HEK293 (cell line): ENCODE data around the gene PDK4.

Experiments
- CTCF ChIA-PET: fragments of 350-600 bp; formaldehyde crosslinking; extraction: SDS; loops from one replicate; lab custom pipeline; 2021; ENCODE audit warnings: antibody characterized with exemption; lab: Yijun Ruan, JAX
- POLR2A ChIA-PET: fragments of 300-600 bp; formaldehyde crosslinking; extraction: SDS; loops from one replicate; lab custom pipeline; 2020; ENCODE audit warnings: antibody characterized with exemption, inconsistent platforms; lab: Yijun Ruan, JAX
- H3K27ac ChIP-seq: fragments of 200-500 bp; sonication (Bioruptor generic); 2 replicates; pipeline ENCODE4 v1.5.1; 2014; ENCODE audit warnings: low read depth, low read length, control low read depth, inconsistent platforms; ENCODE audit errors: extremely low read depth
- H3K36me3 ChIP-seq, 2 experiments: fragments of 200-500 bp in 1 of 2; sonication (Bioruptor generic) in 1 of 2; 1 replicate in 1 of 2; 2 replicates in 1 of 2; pipeline ENCODE4 v1.5.1; 2014 to 2017; ENCODE audit warnings: inconsistent platforms in 2 of 2, low read length in 2 of 2; ENCODE audit not compliant: control insufficient read depth in 2 of 2, insufficient read depth in 1 of 2
- H3K4me1 ChIP-seq: fragments of 200-500 bp; sonication (Bioruptor generic); 2 replicates; pipeline ENCODE4 v1.5.1; 2014; ENCODE audit warnings: mild to moderate bottlenecking, low read length, inconsistent platforms; ENCODE audit not compliant: control insufficient read depth, insufficient read depth
- H3K4me3 ChIP-seq: 2 replicates; pipeline ENCODE4 v1.5.1; 2011; ENCODE audit warnings: low read depth, mild to moderate bottlenecking, control low read depth, low read length, moderate library complexity
- H3K9me3 ChIP-seq: fragments of 200-500 bp; sonication (Bioruptor generic); 2 replicates; pipeline ENCODE4 v1.5.1; 2014; ENCODE audit warnings: low read depth, low read length, inconsistent platforms; ENCODE audit not compliant: control insufficient read depth, insufficient read depth
- EGR2 ChIP-seq: fragments of 450-650 bp; formaldehyde crosslinking; IDR thresholded peaks from 2 replicates; pipeline ENCODE4 v1.5.1; 2016; ENCODE audit warnings: low read depth, missing biosample characterization, missing genetic modification characterization
- GLIS1 ChIP-seq: fragments of 450-650 bp; formaldehyde crosslinking; IDR thresholded peaks from 2 replicates; pipeline ENCODE4 v1.5.1; 2016; ENCODE audit warnings: missing biosample characterization, missing genetic modification characterization
- IKZF3 ChIP-seq: fragments of 450-650 bp; IDR thresholded peaks from 2 replicates; pipeline ENCODE4 v1.5.0; 2018; ENCODE audit warnings: missing biosample characterization, mild to moderate bottlenecking, missing genetic modification characterization, moderate library complexity
- SCRT2 ChIP-seq: fragments of 450-650 bp; formaldehyde crosslinking; IDR thresholded peaks from 2 replicates; pipeline ENCODE4 v1.5.1; 2016; ENCODE audit warnings: missing biosample characterization, missing genetic modification characterization
- SP3 ChIP-seq: fragments of 450-650 bp; formaldehyde crosslinking; IDR thresholded peaks from 2 replicates; pipeline ENCODE4 v1.5.1; 2016; ENCODE audit warnings: missing biosample characterization, missing genetic modification characterization
- ZBTB17 ChIP-seq: fragments of 450-650 bp; formaldehyde crosslinking; IDR thresholded peaks from 2 replicates; pipeline ENCODE4 v1.5.1; 2016; ENCODE audit warnings: missing biosample characterization, missing genetic modification characterization
- ZBTB48 ChIP-seq: fragments of 450-650 bp; formaldehyde crosslinking; IDR thresholded peaks from 2 replicates; pipeline ENCODE4 v1.5.1; 2016; ENCODE audit warnings: missing biosample characterization, missing genetic modification characterization
- ZIC2 ChIP-seq: fragments of 450-650 bp; formaldehyde crosslinking; IDR thresholded peaks from 2 replicates; pipeline ENCODE4 v1.5.1; 2016; ENCODE audit warnings: missing biosample characterization, missing genetic modification characterization
- ZNF121 ChIP-seq: fragments of 450-650 bp; formaldehyde crosslinking; IDR thresholded peaks from 2 replicates; pipeline ENCODE4 v1.5.1; 2016; ENCODE audit warnings: missing biosample characterization, missing genetic modification characterization
- ZNF138 ChIP-seq: fragments of 450-650 bp; formaldehyde crosslinking; IDR thresholded peaks from 2 replicates; pipeline ENCODE4 v1.5.1; 2016; ENCODE audit warnings: missing biosample characterization, missing genetic modification characterization, borderline replicate concordance
- ZNF140 ChIP-seq: fragments of 450-650 bp; formaldehyde crosslinking; IDR thresholded peaks from 2 replicates; pipeline ENCODE4 v1.5.1; 2016; ENCODE audit warnings: missing biosample characterization, missing genetic modification characterization
- ZNF19 ChIP-seq: fragments of 450-650 bp; formaldehyde crosslinking; IDR thresholded peaks from 2 replicates; pipeline ENCODE4; 2016; ENCODE audit warnings: missing biosample characterization, missing genetic modification characterization, low read depth
- ZNF335 ChIP-seq: fragments of 450-650 bp; formaldehyde crosslinking; conservative IDR thresholded peaks from 2 replicates; pipeline ENCODE4 v1.5.1; 2016; ENCODE audit warnings: missing biosample characterization, missing genetic modification characterization
- ZNF510 ChIP-seq: fragments of 450-650 bp; formaldehyde crosslinking; IDR thresholded peaks from 2 replicates; pipeline ENCODE4 v1.5.1; 2018; ENCODE audit warnings: mild to moderate bottlenecking, missing genetic modification characterization, missing biosample characterization; ENCODE audit not compliant: insufficient replicate concordance
- ZNF560 ChIP-seq: fragments of 450-650 bp; formaldehyde crosslinking; IDR thresholded peaks from 2 replicates; pipeline ENCODE4 v1.5.1; 2017; ENCODE audit warnings: missing biosample characterization, missing genetic modification characterization, borderline replicate concordance
- ZNF585B ChIP-seq: fragments of 450-650 bp; formaldehyde crosslinking; IDR thresholded peaks from 2 replicates; pipeline ENCODE4 v1.5.1; 2016; ENCODE audit warnings: missing biosample characterization, missing genetic modification characterization
- ZNF654 ChIP-seq: fragments of 450-650 bp; formaldehyde crosslinking; IDR thresholded peaks from 2 replicates; pipeline ENCODE4 v1.5.1; 2016; ENCODE audit warnings: low read depth, missing biosample characterization, missing genetic modification characterization
- ZNF785 ChIP-seq: fragments of 450-650 bp; formaldehyde crosslinking; IDR thresholded peaks from 2 replicates; pipeline ENCODE4 v1.5.1; 2016; ENCODE audit warnings: missing biosample characterization, missing genetic modification characterization
- ZSCAN30 ChIP-seq: fragments of 450-650 bp; IDR thresholded peaks from 2 replicates; pipeline ENCODE4 v1.5.1; 2018; ENCODE audit warnings: missing biosample characterization, mild to moderate bottlenecking, missing genetic modification characterization, moderate library complexity
- TF ChIP-seq, protein P1 (sequence below): fragments of 450-650 bp; formaldehyde crosslinking; IDR thresholded peaks from 2 replicates; pipeline ENCODE4 v1.5.1; 2016; ENCODE audit warnings: missing biosample characterization, missing genetic modification characterization
- TF ChIP-seq, protein P2 (sequence below): fragments of 450-650 bp; formaldehyde crosslinking; IDR thresholded peaks from 2 replicates; pipeline ENCODE4 v1.5.1; 2016; ENCODE audit warnings: missing biosample characterization, missing genetic modification characterization
- TF ChIP-seq, protein P3 (sequence below): fragments of 450-650 bp; formaldehyde crosslinking; IDR thresholded peaks from 2 replicates; pipeline ENCODE4 v1.5.1; 2016; ENCODE audit warnings: missing biosample characterization, missing genetic modification characterization
- TF ChIP-seq, protein P4 (sequence below): fragments of 450-650 bp; formaldehyde crosslinking; IDR thresholded peaks from 2 replicates; pipeline ENCODE4 v1.5.1; 2016; ENCODE audit warnings: missing biosample characterization, missing genetic modification characterization
- TF ChIP-seq, protein P5 (sequence below): sonication (generic); formaldehyde crosslinking; IDR thresholded peaks from 2 replicates; pipeline ENCODE4 v1.8.1; 2022; ENCODE audit warnings: mild to moderate bottlenecking, moderate library complexity, missing genetic modification reagents
- TF ChIP-seq, protein P6 (sequence below): fragments of 450-650 bp; formaldehyde crosslinking; IDR thresholded peaks from 2 replicates; pipeline ENCODE4; 2016; ENCODE audit warnings: missing biosample characterization, missing genetic modification characterization
- TF ChIP-seq, protein P7 (sequence below): fragments of 450-650 bp; formaldehyde crosslinking; IDR thresholded peaks from 2 replicates; pipeline ENCODE4 v1.5.1; 2017; ENCODE audit warnings: missing biosample characterization, missing genetic modification characterization

The PDK4 gene

DNA sequence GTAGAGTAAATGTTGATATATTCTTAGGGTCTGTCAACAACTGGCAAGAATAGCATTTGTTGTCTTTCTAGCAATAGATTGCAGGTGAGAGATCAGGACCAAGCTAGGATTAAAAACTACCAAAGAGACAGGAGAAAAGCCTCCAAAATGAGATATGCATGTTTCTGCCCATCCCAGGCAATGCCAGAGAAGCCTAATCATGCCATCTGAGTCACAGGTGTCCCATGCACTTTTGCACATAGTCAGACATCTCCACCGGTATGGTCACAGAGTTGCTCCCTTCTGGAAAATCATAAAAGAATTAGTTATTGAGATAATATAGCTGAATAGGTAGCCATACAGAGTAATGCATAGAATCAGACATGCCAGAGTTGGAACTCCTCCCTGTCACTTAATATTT is 50.6 kb downstream of the PDK4 start:
- H3K4me1 ChIP-seq, result peaks cover 12% of the 10 kb centered on the region
- H3K27ac ChIP-seq, result no peak overlapping the region
- ChIA-PET POLR2A (no interaction called here), CTCF (interaction anchor here (0.6 to 12.5 kb wide), 14 partner anchors 12 to 143 kb away, joined by 3 to 109 read pairs (median 4); no protein-coding TSS in a partner anchor)
- H3K4me3 ChIP-seq, result no peak overlapping the region
- H3K9me3 ChIP-seq, result no peaks in the 10 kb centered on the region
- no peaks in the 10 kb centered on the region for H3K36me3 ChIP-seq
- TF ChIP-seq, protein P1, sequence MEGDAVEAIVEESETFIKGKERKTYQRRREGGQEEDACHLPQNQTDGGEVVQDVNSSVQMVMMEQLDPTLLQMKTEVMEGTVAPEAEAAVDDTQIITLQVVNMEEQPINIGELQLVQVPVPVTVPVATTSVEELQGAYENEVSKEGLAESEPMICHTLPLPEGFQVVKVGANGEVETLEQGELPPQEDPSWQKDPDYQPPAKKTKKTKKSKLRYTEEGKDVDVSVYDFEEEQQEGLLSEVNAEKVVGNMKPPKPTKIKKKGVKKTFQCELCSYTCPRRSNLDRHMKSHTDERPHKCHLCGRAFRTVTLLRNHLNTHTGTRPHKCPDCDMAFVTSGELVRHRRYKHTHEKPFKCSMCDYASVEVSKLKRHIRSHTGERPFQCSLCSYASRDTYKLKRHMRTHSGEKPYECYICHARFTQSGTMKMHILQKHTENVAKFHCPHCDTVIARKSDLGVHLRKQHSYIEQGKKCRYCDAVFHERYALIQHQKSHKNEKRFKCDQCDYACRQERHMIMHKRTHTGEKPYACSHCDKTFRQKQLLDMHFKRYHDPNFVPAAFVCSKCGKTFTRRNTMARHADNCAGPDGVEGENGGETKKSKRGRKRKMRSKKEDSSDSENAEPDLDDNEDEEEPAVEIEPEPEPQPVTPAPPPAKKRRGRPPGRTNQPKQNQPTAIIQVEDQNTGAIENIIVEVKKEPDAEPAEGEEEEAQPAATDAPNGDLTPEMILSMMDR (tag by site-specific recombination), result no peak
- TF ChIP-seq ZNF335 (tag by site-specific recombination) (peak; percentile 46; the same call in 1 of the 2 replicates), ZNF560 (tag by site-specific recombination) (no peak), SP3 (no peak), ZNF19 (no peak)
- TF ChIP-seq, protein P2, sequence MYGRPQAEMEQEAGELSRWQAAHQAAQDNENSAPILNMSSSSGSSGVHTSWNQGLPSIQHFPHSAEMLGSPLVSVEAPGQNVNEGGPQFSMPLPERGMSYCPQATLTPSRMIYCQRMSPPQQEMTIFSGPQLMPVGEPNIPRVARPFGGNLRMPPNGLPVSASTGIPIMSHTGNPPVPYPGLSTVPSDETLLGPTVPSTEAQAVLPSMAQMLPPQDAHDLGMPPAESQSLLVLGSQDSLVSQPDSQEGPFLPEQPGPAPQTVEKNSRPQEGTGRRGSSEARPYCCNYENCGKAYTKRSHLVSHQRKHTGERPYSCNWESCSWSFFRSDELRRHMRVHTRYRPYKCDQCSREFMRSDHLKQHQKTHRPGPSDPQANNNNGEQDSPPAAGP (tag by site-specific recombination), result no peak
- TF ChIP-seq, protein P3, sequence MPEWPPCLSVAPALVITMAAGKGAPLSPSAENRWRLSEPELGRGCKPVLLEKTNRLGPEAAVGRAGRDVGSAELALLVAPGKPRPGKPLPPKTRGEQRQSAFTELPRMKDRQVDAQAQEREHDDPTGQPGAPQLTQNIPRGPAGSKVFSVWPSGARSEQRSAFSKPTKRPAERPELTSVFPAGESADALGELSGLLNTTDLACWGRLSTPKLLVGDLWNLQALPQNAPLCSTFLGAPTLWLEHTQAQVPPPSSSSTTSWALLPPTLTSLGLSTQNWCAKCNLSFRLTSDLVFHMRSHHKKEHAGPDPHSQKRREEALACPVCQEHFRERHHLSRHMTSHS (tag by site-specific recombination), result no peak

DNA sequence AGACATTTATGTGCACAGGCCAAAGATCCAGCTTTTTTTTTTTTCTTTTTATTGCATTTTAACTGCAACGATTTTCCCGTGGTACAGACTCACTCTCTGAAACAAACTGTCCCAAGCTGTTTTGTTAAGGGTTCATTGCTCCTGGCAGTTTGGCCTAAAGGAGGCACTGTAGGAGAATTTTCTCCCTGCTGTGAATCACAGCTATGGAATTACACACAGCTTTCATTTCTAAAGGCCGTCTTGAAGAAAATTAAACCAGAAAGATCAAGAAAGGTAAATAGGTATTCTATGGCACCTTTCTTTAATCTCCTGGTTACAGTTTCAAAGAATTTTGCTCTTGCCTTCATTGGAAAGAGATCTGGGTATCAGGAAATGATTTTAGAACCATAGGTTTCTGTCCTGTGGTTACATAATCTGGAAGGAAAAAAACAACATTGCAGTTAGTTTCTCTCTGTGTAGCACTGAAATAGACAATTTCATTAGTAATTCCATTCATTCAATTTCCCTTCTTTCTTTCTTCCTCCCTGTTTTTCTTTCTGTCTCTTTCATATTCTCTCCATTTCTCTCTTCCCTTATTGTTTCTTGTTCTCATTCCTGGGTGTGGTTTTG is 51.2 kb downstream of the PDK4 start:
- H3K27ac ChIP-seq, result no peak overlapping the region
- H3K9me3 ChIP-seq, result no peaks in the 10 kb centered on the region
- POLR2A ChIA-PET, result no interaction called here
- no peak overlapping the region for H3K4me3 ChIP-seq
- H3K36me3 ChIP-seq, result no peaks in the 10 kb centered on the region
- H3K4me1 ChIP-seq, result peaks cover 11% of the 10 kb centered on the region
- CTCF ChIA-PET, result interaction anchor here (0.6 to 12.5 kb wide), 20 partner anchors 11 to 1442 kb away, joined by 3 to 109 read pairs (median 4); no protein-coding TSS in a partner anchor
- no peak for TF ChIP-seq ZNF585B (tag by site-specific recombination)
- no peak for TF ChIP-seq ZNF138 (tag by site-specific recombination)
- peak; percentile 53 for TF ChIP-seq ZIC2 (tag by site-specific recombination)
- no peak; the same call in 1 of the 2 replicates for TF ChIP-seq ZSCAN30 (tag by site-specific recombination)
- no peak for TF ChIP-seq ZBTB48
- TF ChIP-seq SCRT2 (tag by site-specific recombination), result no peak
- peak; percentile 76 for TF ChIP-seq ZNF654 (tag by site-specific recombination)
- no peak for TF ChIP-seq EGR2 (tag by site-specific recombination)
- 0 out of 2 replicates have a peak, but pooled peaks have one; percentile 13 for TF ChIP-seq IKZF3 (tag by site-specific recombination)
- TF ChIP-seq GLIS1 (tag by site-specific recombination), result no peak
- TF ChIP-seq, protein P4, sequence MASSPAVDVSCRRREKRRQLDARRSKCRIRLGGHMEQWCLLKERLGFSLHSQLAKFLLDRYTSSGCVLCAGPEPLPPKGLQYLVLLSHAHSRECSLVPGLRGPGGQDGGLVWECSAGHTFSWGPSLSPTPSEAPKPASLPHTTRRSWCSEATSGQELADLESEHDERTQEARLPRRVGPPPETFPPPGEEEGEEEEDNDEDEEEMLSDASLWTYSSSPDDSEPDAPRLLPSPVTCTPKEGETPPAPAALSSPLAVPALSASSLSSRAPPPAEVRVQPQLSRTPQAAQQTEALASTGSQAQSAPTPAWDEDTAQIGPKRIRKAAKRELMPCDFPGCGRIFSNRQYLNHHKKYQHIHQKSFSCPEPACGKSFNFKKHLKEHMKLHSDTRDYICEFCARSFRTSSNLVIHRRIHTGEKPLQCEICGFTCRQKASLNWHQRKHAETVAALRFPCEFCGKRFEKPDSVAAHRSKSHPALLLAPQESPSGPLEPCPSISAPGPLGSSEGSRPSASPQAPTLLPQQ, result 0 out of 2 replicates have a peak, but pooled peaks have one; percentile 10
- TF ChIP-seq, protein P5, sequence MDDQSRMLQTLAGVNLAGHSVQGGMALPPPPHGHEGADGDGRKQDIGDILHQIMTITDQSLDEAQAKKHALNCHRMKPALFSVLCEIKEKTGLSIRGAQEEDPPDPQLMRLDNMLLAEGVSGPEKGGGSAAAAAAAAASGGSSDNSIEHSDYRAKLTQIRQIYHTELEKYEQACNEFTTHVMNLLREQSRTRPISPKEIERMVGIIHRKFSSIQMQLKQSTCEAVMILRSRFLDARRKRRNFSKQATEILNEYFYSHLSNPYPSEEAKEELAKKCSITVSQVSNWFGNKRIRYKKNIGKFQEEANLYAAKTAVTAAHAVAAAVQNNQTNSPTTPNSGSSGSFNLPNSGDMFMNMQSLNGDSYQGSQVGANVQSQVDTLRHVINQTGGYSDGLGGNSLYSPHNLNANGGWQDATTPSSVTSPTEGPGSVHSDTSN (CRISPR knock-in tag), result no peak
- no peak for TF ChIP-seq ZNF121 (tag by site-specific recombination)
- no peak for TF ChIP-seq ZNF510
- peak; percentile 56; the same call in 1 of the 2 replicates for TF ChIP-seq ZBTB17 (tag by site-specific recombination)
- TF ChIP-seq, protein P6, sequence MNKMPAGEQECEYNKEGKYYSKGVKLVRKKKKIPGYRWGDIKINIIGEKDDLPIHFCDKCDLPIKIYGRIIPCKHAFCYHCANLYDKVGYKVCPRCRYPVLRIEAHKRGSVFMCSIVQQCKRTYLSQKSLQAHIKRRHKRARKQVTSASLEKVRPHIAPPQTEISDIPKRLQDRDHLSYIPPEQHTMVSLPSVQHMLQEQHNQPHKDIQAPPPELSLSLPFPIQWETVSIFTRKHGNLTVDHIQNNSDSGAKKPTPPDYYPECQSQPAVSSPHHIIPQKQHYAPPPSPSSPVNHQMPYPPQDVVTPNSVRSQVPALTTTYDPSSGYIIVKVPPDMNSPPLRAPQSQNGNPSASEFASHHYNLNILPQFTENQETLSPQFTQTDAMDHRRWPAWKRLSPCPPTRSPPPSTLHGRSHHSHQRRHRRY (tag by site-specific recombination), result no peak
- TF ChIP-seq, protein P7, sequence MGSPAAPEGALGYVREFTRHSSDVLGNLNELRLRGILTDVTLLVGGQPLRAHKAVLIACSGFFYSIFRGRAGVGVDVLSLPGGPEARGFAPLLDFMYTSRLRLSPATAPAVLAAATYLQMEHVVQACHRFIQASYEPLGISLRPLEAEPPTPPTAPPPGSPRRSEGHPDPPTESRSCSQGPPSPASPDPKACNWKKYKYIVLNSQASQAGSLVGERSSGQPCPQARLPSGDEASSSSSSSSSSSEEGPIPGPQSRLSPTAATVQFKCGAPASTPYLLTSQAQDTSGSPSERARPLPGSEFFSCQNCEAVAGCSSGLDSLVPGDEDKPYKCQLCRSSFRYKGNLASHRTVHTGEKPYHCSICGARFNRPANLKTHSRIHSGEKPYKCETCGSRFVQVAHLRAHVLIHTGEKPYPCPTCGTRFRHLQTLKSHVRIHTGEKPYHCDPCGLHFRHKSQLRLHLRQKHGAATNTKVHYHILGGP (tag by site-specific recombination), result peak; percentile 7; the same call in 1 of the 2 replicates
- no peak for TF ChIP-seq ZNF140 (tag by site-specific recombination)
- 0 out of 2 replicates have a peak, but pooled peaks have one; percentile 69 for TF ChIP-seq ZNF785 (tag by site-specific recombination)
